UCSD-AML1 (cell line): ENCODE data around the gene ACOX2.

Experiments
- DNase-seq: peaks from one replicate; lab custom pipeline; 2025; ENCODE audit not compliant: unreplicated experiment; lab: John Stamatoyannopoulos, UW

ACOX2 gene

GRCh38 chr3:58514405-58514804, 22.6 kb downstream of the ACOX2 start:
- DNase-seq = no peak

GRCh38 chr3:58508437-58508836, 28.6 kb downstream of the ACOX2 start:
- no peak for DNase-seq

GRCh38 chr3:58507356-58508078, 29.5 kb downstream of the ACOX2 start:
- no peak for DNase-seq

- no peak for DNase-seq
These were observed 34.1 kb downstream of the ACOX2 start for GRCh38 chr3:58502872-58503271.

GRCh38 chr3:58497097-58497496, 39.9 kb downstream of the ACOX2 start:
- no peak for DNase-seq

- DNase-seq = no peak
These were observed 40.7 kb downstream of the ACOX2 start for GRCh38 chr3:58496206-58496857.

GRCh38 chr3:58495101-58495500, 41.9 kb downstream of the ACOX2 start:
- DNase-seq = no peak

GRCh38 chr3:58494107-58494506, 42.9 kb downstream of the ACOX2 start:
- DNase-seq = no peak

GRCh38 chr3:58492494-58492905, 44.5 kb downstream of the ACOX2 start:
- DNase-seq = peak; percentile 20

GRCh38 chr3:58491506-58492402, 45.2 kb downstream of the ACOX2 start, which contains the start of gene KCTD6:
Gene KCTD6 (plus strand): TSS chr3:58492096. CDS start chr3:58498756, 6,660 bp downstream.
- peak; percentile 97 for DNase-seq

- DNase-seq = no peak
These were observed 46.0 kb downstream of the ACOX2 start for GRCh38 chr3:58490860-58491501.

- DNase-seq = no peak
These were observed 48.0 kb downstream of the ACOX2 start for GRCh38 chr3:58488967-58489366.

- peak; percentile 57 for DNase-seq
These were observed 49.7 kb downstream of the ACOX2 start for GRCh38 chr3:58487140-58487886.

- DNase-seq = no peak
These were observed 51.1 kb downstream of the ACOX2 start for GRCh38 chr3:58485801-58486435.

GRCh38 chr3:58484722-58485069, 52.3 kb downstream of the ACOX2 start:
- DNase-seq = no peak

- no peak for DNase-seq
These were observed 52.8 kb downstream of the ACOX2 start for GRCh38 chr3:58484045-58484721.

- DNase-seq = no peak
These were observed 53.9 kb downstream of the ACOX2 start for GRCh38 chr3:58482917-58483636.

GRCh38 chr3:58480309-58480708, 56.7 kb downstream of the ACOX2 start:
- no peak for DNase-seq

- DNase-seq = no peak
These were observed 58.2 kb downstream of the ACOX2 start for GRCh38 chr3:58478781-58479180.
